H7 (cell line): ENCODE data around the gene UBE2L5. TPM values are rescaled to one million over a fixed set of nuclear protein-coding genes. Genes with fewer than 3 reads are reported as not detected.

ENCODE experiments used
- DNase-seq: peaks from one replicate; pipeline ENCODE4 v3.0.0; 2012
- H3K27me3 ChIP-seq: 2 replicates; pipeline ENCODE4 v1.6.0; 2011; ENCODE audit warnings: mild to moderate bottlenecking, low read length; ENCODE audit not compliant: control insufficient read depth, insufficient read depth
- H3K36me3 ChIP-seq: replicated peaks from 2 replicates; pipeline ENCODE4 v1.5.1; 2011; ENCODE audit warnings: low read length; ENCODE audit not compliant: control insufficient read depth, insufficient read depth
- H3K4me3 ChIP-seq: 2 replicates; pipeline ENCODE4 v1.5.1; 2011; ENCODE audit warnings: low read depth, mild to moderate bottlenecking, control low read depth, low read length, moderate library complexity; ENCODE audit not compliant: insufficient read depth
- total RNA-seq: library from RNA; depleted of rRNA; stranded (reverse); fragments of >200 nt; shearing (Covaris generic); gene quantifications from 2 replicates; pipeline ENCODE4 v1.2.3, GENCODE V29; 2014

Gene UBE2L5
- total RNA-seq, 1 experiment from 2014 or later: not detected

GRCh38 chr13:30395192-30396158 lies 26.8 kb upstream of the UBE2L5 start:
- Histone ChIP-seq H3K4me3 (peak overlapping the region; percentile 42; the same call in 1 of the 2 replicates), H3K36me3 (no peaks in the 10 kb centered on the region), H3K27me3 (no peaks in the 10 kb centered on the region)
- peak; percentile 49 for DNase-seq

- DNase-seq: no peak
- no peak overlapping the region for H3K4me3 ChIP-seq
- no peaks in the 10 kb centered on the region for H3K27me3 ChIP-seq
- H3K36me3 ChIP-seq: no peaks in the 10 kb centered on the region
Observed at GRCh38 chr13:30396434-30397075, 25.7 kb upstream of the UBE2L5 start.

DNA sequence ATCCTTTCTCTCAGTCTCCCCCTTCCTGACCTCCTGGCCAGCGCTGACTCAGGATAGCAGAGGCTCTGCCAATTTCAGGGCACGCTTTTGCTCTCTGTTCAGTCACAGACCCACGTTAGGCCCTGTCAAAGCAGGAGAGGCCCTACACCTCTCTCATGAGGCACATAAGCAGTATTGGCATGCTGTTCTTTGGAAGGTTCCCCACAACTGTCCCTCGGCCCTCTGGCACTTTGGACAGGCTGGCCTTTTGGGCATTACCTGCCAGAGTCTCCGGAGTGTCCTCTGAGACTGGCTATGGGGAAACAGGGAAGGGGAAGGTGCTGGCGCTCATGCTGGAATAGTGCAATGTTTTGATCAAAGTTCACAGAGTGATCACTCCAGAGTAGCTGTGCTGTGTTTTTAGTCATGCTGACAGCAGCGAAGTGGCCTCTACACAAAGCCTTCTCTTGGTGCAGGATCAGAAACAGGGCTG lies 23.7 kb upstream of the UBE2L5 start:
- no peak overlapping the region for H3K4me3 ChIP-seq
- no peak for DNase-seq
- no peaks in the 10 kb centered on the region for H3K27me3 ChIP-seq
- no peaks in the 10 kb centered on the region for H3K36me3 ChIP-seq

- no peak for DNase-seq
- Histone ChIP-seq H3K27me3 (no peaks in the 10 kb centered on the region), H3K36me3 (no peaks in the 10 kb centered on the region), H3K4me3 (no peak overlapping the region)
Observed at GRCh38 chr13:30400376-30400775, 21.9 kb upstream of the UBE2L5 start.

DNA sequence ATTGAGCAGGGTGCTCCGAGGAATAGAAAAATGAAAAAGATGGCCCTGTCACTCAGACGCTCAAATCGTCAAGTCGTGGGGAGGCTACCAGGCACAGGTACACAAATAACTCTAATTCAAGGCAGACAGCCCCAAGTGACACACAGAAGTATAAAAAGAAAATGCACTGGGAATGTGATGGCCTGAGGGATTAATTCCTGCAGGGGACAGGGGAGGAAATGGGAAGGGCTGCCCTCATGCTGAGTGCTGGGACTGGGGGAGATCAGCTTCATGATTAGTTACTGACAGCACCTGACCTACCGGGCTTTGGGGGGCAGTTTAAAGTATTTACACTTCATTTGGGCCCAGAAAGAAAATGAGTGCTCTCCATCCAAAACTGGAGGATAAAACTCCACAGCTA lies 20.9 kb upstream of the UBE2L5 start:
- Histone ChIP-seq H3K27me3 (no peaks in the 10 kb centered on the region; the same call in 1 of the 2 replicates), H3K36me3 (no peaks in the 10 kb centered on the region), H3K4me3 (no peak overlapping the region)
- no peak for DNase-seq

DNA sequence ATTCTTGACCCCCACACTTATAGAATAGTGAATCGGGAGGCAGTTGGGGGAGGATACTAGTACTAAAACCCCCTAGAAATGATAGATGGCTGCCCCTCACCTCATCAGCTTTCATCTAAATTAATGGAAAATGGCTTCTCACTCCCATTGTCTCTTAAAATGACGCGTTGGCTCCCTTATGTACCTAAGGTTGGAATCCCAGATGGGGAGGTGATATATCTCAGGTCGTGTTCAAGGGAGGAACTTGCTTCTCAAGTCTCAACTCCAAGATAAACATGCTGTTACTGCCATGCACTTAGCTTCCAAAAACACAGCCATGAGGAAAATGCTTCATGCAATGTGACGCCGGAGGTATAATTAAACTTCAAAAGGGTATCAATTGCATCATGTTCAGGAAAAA lies 18.8 kb upstream of the UBE2L5 start:
- Histone ChIP-seq H3K4me3 (no peak overlapping the region), H3K27me3 (peaks cover 3% of the 10 kb centered on the region; the same call in 1 of the 2 replicates), H3K36me3 (no peaks in the 10 kb centered on the region)
- no peak for DNase-seq

GRCh38 chr13:30404207-30404606 lies 18.1 kb upstream of the UBE2L5 start:
- H3K4me3 ChIP-seq: no peak overlapping the region
- no peaks in the 10 kb centered on the region for H3K36me3 ChIP-seq
- no peak for DNase-seq
- peaks cover 9% of the 10 kb centered on the region for H3K27me3 ChIP-seq

- H3K27me3 ChIP-seq: peaks cover 13% of the 10 kb centered on the region
- no peak overlapping the region for H3K4me3 ChIP-seq
- H3K36me3 ChIP-seq: no peaks in the 10 kb centered on the region
- DNase-seq: no peak
Observed at GRCh38 chr13:30406779-30407416, 15.4 kb upstream of the UBE2L5 start.

DNA sequence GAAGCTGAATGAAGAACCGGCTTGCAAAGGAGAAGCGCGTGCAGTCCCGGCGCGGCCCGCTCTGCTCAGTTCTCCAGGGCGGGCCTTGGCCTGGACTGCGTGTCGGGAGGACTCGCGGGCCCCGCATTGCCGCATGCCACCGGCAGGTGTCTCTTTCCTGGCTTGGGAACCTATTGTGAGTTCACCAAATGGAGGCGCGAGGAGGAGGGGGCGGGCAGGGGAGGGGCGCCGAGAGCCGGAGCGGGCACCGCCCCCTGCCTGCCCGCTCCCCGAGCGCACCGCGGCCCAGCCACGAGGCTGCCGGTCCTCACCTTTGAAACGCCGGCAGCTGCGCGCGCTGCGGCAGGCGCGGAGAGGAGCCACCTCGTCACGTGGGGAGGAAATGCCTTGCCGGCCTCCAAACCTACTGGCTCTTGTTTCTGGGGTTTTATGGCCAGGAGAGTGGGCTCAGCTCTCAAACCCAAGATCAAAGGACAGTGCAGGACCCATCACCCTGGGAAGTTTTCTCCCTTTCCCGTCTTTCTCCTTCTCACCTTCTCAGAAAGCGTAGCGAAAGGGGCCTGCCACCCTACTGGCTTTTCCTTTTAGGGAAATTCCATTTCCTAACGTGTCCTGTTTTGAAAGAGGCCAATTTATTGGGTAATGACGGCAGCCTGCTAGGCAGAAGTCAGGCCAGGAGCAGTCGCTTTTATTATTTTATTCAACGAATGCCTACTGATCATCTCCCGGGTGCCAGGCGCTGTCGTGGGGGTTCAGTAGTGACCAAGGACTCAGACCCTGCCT lies 13.8 kb upstream of the UBE2L5 start:
- Histone ChIP-seq H3K4me3 (peak overlapping the region; percentile 24; the same call in 1 of the 2 replicates), H3K27me3 (peaks cover 13% of the 10 kb centered on the region), H3K36me3 (no peaks in the 10 kb centered on the region)
- peak; percentile 98 for DNase-seq

GRCh38 chr13:30409886-30410704 lies 12.2 kb upstream of the UBE2L5 start:
- Histone ChIP-seq H3K27me3 (peaks cover 13% of the 10 kb centered on the region), H3K4me3 (no peak overlapping the region), H3K36me3 (no peaks in the 10 kb centered on the region)
- no peak for DNase-seq

DNA sequence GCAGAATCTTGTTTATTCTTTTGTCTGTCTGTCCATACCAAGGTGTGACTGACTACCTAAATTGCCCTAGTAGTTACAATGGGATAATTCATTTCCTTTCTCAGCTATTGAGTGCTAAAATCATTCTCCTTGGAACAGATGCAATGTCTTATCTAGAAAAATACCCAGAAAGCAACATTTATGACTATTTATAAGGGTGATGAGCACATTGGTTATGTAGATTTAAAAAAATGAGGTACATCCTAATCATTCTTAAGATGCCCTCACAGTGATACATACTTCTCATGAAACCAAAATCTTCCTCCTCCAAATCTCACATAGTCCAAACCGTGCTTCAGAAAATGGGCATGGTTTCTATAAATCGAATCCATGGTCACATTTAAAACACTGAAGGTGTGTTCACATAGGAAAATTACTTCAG lies 11.6 kb upstream of the UBE2L5 start:
- H3K27me3 ChIP-seq: peaks cover 13% of the 10 kb centered on the region
- DNase-seq: no peak
- H3K36me3 ChIP-seq: no peaks in the 10 kb centered on the region
- no peak overlapping the region for H3K4me3 ChIP-seq

- Histone ChIP-seq H3K4me3 (no peak overlapping the region), H3K36me3 (no peaks in the 10 kb centered on the region), H3K27me3 (peaks cover 11% of the 10 kb centered on the region)
- DNase-seq: no peak
Observed at GRCh38 chr13:30412346-30412745, 9.9 kb upstream of the UBE2L5 start.

DNA sequence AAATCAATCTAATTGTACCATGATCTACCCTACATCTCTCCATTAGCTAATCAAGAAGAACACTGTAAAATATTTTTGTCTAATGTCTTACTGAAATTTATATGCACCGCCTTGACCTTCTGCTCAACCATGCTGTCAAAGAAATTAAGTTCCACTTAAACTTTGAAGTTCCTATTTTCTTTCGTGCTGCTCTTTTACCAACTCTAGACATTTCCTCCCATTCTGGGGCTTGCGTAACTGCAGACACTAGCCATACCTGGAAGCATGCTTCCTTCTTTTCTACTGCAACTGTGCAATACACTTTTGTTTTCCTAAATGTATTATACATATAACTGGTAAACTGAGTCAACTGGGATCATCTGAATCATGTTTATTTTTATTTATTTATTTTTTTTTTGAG lies 8.5 kb upstream of the UBE2L5 start:
- H3K36me3 ChIP-seq: no peaks in the 10 kb centered on the region
- DNase-seq: no peak
- no peak overlapping the region for H3K4me3 ChIP-seq
- H3K27me3 ChIP-seq: peaks cover 7% of the 10 kb centered on the region
